Endodermal cell (in vitro differentiated cells): ENCODE data around the gene TARM1. TPM values are rescaled to one million over a fixed set of nuclear protein-coding genes. Genes with fewer than 3 reads are reported as not detected.

Source experiments
- DNase-seq: peaks from one replicate; pipeline ENCODE4 v3.0.0-alpha.2; 2017
- H3K27ac ChIP-seq: 2 replicates; pipeline ENCODE4 v1.5.1; 2013; ENCODE audit warnings: mild to moderate bottlenecking, low read depth, low read length, moderate library complexity
- H3K27me3 ChIP-seq: 2 replicates; pipeline ENCODE4 v1.6.1; 2013; ENCODE audit warnings: mild to moderate bottlenecking, low read length, moderate library complexity; ENCODE audit not compliant: insufficient read depth, control insufficient read depth, poor library complexity, severe bottlenecking
- H3K36me3 ChIP-seq: 2 replicates; pipeline ENCODE4 v1.7.0; 2013; ENCODE audit warnings: mild to moderate bottlenecking, low read length, moderate library complexity; ENCODE audit not compliant: control insufficient read depth, insufficient read depth
- H3K4me1 ChIP-seq: one replicate; pipeline ENCODE4 v1.7.0; 2013; ENCODE audit warnings: low read length; ENCODE audit not compliant: control insufficient read depth, insufficient read depth
- H3K4me3 ChIP-seq: 2 replicates; pipeline ENCODE4 v1.5.1; 2013; ENCODE audit warnings: mild to moderate bottlenecking, low read length, moderate library complexity
- H3K9ac ChIP-seq: 2 replicates; pipeline ENCODE4 v1.6.1; 2013; ENCODE audit warnings: mild to moderate bottlenecking, low read length, moderate library complexity; ENCODE audit not compliant: poor library complexity, severe bottlenecking; ENCODE audit errors: extremely low read depth
- H3K9me3 ChIP-seq: 2 replicates; pipeline ENCODE4 v1.6.1; 2013; ENCODE audit warnings: mild to moderate bottlenecking, low read length, moderate library complexity; ENCODE audit not compliant: control insufficient read depth
- H3K27ac Mint-ChIP-seq: 2 replicates; pipeline ENCODE4 v1.8.0; 2020; ENCODE audit warnings: mixed read lengths
- H3K27me3 Mint-ChIP-seq: 2 replicates; pipeline ENCODE4 v1.8.0; 2021; ENCODE audit warnings: mild to moderate bottlenecking, mixed read lengths; ENCODE audit not compliant: insufficient read depth
- H3K36me3 Mint-ChIP-seq: 2 replicates; pipeline ENCODE4 v1.8.0; 2020; ENCODE audit warnings: low read depth, mixed read lengths
- H3K4me1 Mint-ChIP-seq: 2 replicates; pipeline ENCODE4 v1.8.0; 2020; ENCODE audit warnings: mixed read lengths
- H3K4me3 Mint-ChIP-seq: 2 replicates; pipeline ENCODE4 v1.8.0; 2020; ENCODE audit warnings: mild to moderate bottlenecking, moderate library complexity, mixed read lengths
- H3K9me3 Mint-ChIP-seq: 2 replicates; pipeline ENCODE4 v1.8.0; 2020; ENCODE audit warnings: mild to moderate bottlenecking, mixed read lengths
- CTCF ChIP-seq: fragments of 200-600 bp; sonication (generic); conservative IDR thresholded peaks from 2 replicates; pipeline ENCODE4 v1.5.0; 2021; ENCODE audit warnings: antibody characterized with exemption, mild to moderate bottlenecking
- WGBS, 2 experiments: methylation state at CpG; one replicate each; pipeline versions ENCODE4 v1.1.5 to v1.1.7; 2013; ENCODE audit warnings: missing lambda C conversion rate in 2 of 2, mixed read lengths in 1 of 2; ENCODE audit not compliant: insufficient coverage in 1 of 2, insufficient read length in 1 of 2; 5-methylcytosine and 5-hydroxymethylcytosine counted together
- total RNA-seq, 2 donors: library from RNA; stranded (reverse); fragmentation: NEBNext Ultra II Directional in 1 of 2; extraction: Animal tissue kit (Norgen Biotek cat#: 25700) in 1 of 2; gene quantifications; 2 replicates in 1 of 2; 3 replicates in 1 of 2; pipeline ENCODE4 v1.2.1, GENCODE V29; 2021

The TARM1 gene
- total RNA-seq, 2 donors from 2014 or later, result not detected

GRCh38 chr19:54021932-54022331, 59.2 kb downstream of the TARM1 start:
- Histone ChIP-seq H3K27ac (no peak overlapping the region), H3K27me3 (no peaks in the 10 kb centered on the region), H3K4me1 (no peaks in the 10 kb centered on the region), H3K4me3 (no peak overlapping the region), H3K9ac (no peak overlapping the region), H3K36me3 (no peaks in the 10 kb centered on the region), H3K9me3 (peaks cover 8% of the 10 kb centered on the region)
- no peak for TF ChIP-seq CTCF
- WGBS, 2 experiments, result 81 to 90% methylated on average over 12 to 13 of the region's 13 CpGs
- Mint-ChIP-seq H3K27ac (no peak overlapping the region), H3K4me1 (peaks cover 6% of the 10 kb centered on the region), H3K9me3 (peaks cover 13% of the 10 kb centered on the region), H3K4me3 (no peak overlapping the region), H3K36me3 (no peaks in the 10 kb centered on the region), H3K27me3 (peaks cover 22% of the 10 kb centered on the region)
- no peak for DNase-seq

- WGBS, 2 experiments, result 87 to 88% methylated on average over 7 to 8 of the region's 8 CpGs
- Mint-ChIP-seq H3K4me3 (no peak overlapping the region), H3K27ac (no peak overlapping the region), H3K36me3 (no peaks in the 10 kb centered on the region), H3K27me3 (peaks cover 25% of the 10 kb centered on the region), H3K9me3 (peaks cover 13% of the 10 kb centered on the region), H3K4me1 (peaks cover 6% of the 10 kb centered on the region)
- DNase-seq, result no peak
- Histone ChIP-seq H3K4me3 (no peak overlapping the region), H3K36me3 (no peaks in the 10 kb centered on the region), H3K9ac (no peak overlapping the region), H3K27ac (no peak overlapping the region), H3K9me3 (peaks cover 8% of the 10 kb centered on the region), H3K27me3 (no peaks in the 10 kb centered on the region), H3K4me1 (no peaks in the 10 kb centered on the region)
- TF ChIP-seq CTCF, result no peak
Measured at GRCh38 chr19:54021363-54021762, 59.8 kb downstream of the TARM1 start.

Other genes starting within 250 kb of the TARM1 start
- 100 to 1,000 TPM; 112 to 157 TPM for gene MYADM, start 213.5 kb downstream of the TARM1 start, total RNA-seq
- 1 to 10 TPM; 2.7 to 5.6 TPM for gene PRKCG, start 199.2 kb downstream of the TARM1 start, total RNA-seq
- gene CACNG7, start 172.1 kb downstream of the TARM1 start, total RNA-seq, result 1 to 10 TPM; 2.7 to 3.4 TPM
- gene CACNG8, start 118.4 kb downstream of the TARM1 start, total RNA-seq, result 1 to 10 TPM in 1 of 2 donors, under 1 TPM in 1; 0.48 to 4.8 TPM
- gene CACNG6, start 89.7 kb downstream of the TARM1 start, total RNA-seq, result 1 to 10 TPM in 1 of 2 donors, under 1 TPM in 1; 0.92 to 1.8 TPM
- not detected for gene VSTM1, start 17.5 kb downstream of the TARM1 start, total RNA-seq
- under 1 TPM; 0.20 to 0.44 TPM for gene OSCAR, start 19.4 kb upstream of the TARM1 start, total RNA-seq
- gene NDUFA3, start 21.5 kb upstream of the TARM1 start, total RNA-seq, result 100 to 1,000 TPM; 196 to 229 TPM
- 10 to 100 TPM; 19.5 to 21.6 TPM for gene TFPT, start 34.3 kb upstream of the TARM1 start, total RNA-seq
- gene PRPF31, start 34.4 kb upstream of the TARM1 start, total RNA-seq, result 10 to 100 TPM; 79.0 to 85.5 TPM
- gene CNOT3, start 56.4 kb upstream of the TARM1 start, total RNA-seq, result 10 to 100 TPM; 78.9 to 82.7 TPM
- gene LENG1, start 78.4 kb upstream of the TARM1 start, total RNA-seq, result 1 to 10 TPM; 3.6 to 4.0 TPM
- gene TMC4, start 91.8 kb upstream of the TARM1 start, total RNA-seq, result 10 to 100 TPM; 32.7 to 46.6 TPM
- gene MBOAT7, start 108.2 kb upstream of the TARM1 start, total RNA-seq, result 100 to 1,000 TPM; 126 to 131 TPM
- 10 to 100 TPM; 26.0 to 27.5 TPM for gene TSEN34, start 109.9 kb upstream of the TARM1 start, total RNA-seq
- gene RPS9, start 119.5 kb upstream of the TARM1 start, total RNA-seq, result 1,000 to 10,000 TPM; 1,302 to 1,460 TPM
- gene LILRB3, start 141.6 kb upstream of the TARM1 start, total RNA-seq, result not detected
- gene LILRA6, start 161.4 kb upstream of the TARM1 start, total RNA-seq, result not detected
- gene LILRB5, start 175.9 kb upstream of the TARM1 start, total RNA-seq, result not detected
- gene LILRB2, start 199.7 kb upstream of the TARM1 start, total RNA-seq, result not detected
- not detected for gene LILRA5, start 231.8 kb upstream of the TARM1 start, total RNA-seq